AG10803 (cell line): ENCODE results near the gene DAPK1.

Experiments used
- DNase-seq: peaks from one replicate; pipeline ENCODE4 v3.0.0; 2010; ENCODE audit warnings: low read depth
- H3K4me3 ChIP-seq: 2 replicates; pipeline ENCODE4 v1.5.1; 2011; ENCODE audit warnings: mild to moderate bottlenecking, low read length, control low read depth
- CTCF ChIP-seq: conservative IDR thresholded peaks from 2 replicates; pipeline ENCODE4 v1.5.1; 2011; ENCODE audit warnings: mild to moderate bottlenecking, low read length, control low read depth, inconsistent platforms

The DAPK1 gene

GRCh38 chr9:87513161-87513560 is 15.5 kb downstream of the DAPK1 start:
- DNase-seq, result no peak
- no peak overlapping the region for H3K4me3 ChIP-seq
- TF ChIP-seq CTCF, result no peak

DNA sequence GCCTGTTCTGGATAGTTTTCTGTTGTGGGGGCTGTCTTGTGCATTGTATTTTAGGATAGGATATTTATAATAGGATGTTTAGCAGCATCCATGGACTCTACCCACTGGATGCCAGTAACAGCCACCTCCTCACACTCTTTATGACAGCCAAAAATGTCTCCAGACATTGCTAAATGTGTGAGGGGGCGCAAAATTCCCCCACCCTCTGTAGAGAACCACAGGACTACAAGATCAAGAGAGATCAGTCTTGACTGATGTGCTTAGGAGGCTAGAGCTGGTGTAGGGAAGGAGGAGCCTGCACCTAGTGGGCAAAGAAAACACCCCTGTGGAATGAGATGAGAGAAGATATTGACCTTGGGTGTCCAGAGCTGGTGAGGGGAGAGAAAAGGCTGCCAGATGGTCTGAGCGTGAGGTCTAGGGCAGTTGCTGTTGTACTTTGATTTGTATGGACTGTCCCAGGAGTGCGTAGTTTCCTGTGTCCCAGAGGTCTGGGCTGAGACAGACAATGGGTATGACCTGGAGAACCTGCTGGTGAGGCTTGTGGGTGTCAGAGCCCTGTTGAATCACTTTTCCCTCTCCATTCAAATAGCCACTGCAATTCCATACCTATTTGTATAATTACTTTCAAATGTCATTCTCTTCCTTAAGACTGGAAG is 16.3 kb downstream of the DAPK1 start:
- no peak overlapping the region for H3K4me3 ChIP-seq
- no peak for TF ChIP-seq CTCF
- DNase-seq, result no peak

- DNase-seq, result no peak
- no peak for TF ChIP-seq CTCF
- H3K4me3 ChIP-seq, result no peak overlapping the region
Observed at GRCh38 chr9:87515006-87515405, 17.3 kb downstream of the DAPK1 start.

DNA sequence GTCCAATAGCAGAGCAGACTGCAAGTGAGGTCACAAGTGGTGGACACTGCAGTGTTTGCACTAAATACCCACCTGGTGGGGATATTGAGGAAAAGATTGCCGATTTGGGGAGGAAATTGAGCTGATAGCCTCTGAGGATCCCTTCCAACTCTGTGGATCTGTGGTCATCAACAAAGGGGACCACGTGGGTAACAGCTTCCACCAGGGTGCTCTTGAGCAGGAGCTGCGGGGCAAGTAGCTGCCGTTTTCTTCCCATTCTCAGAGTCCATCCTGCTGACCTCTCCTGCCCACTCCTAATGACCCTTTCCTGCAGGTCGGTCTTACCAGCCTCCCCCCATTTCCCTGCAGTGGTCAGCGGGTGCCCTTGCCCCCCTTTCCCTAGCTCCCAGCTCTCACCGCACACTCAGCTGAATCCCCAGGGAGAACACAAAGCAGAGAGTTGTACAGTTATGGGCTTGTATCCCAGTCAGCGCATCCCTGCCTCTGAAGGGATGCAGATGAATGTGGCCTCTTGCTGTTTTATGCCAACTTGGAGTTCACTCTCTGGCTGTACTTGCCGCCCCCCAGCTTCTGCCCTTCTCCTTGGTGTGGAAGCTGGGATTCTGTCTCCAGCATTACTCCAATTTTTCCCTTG is 18.0 kb downstream of the DAPK1 start:
- DNase-seq, result no peak
- no peak overlapping the region for H3K4me3 ChIP-seq
- TF ChIP-seq CTCF, result no peak

- DNase-seq, result no peak
- no peak overlapping the region for H3K4me3 ChIP-seq
- no peak for TF ChIP-seq CTCF
Observed at GRCh38 chr9:87516222-87516925, 18.7 kb downstream of the DAPK1 start.

DNA sequence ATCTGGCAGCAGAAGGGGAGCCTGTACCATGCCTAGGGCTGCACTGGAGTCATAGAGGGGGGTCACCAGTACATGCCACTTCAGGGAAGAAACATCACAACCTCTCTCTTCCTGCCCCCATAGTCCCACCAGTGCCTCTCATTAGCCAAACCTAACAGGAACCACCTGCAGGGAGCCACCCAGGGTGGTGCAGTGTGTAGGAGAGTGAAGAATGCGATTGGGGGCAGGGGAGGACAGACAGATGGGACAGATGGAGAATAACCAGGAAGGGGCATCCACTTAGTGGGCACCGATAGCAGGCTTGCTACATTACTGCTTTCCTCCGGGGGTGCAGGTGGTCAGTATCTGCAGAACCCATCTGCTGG is 19.2 kb downstream of the DAPK1 start:
- TF ChIP-seq CTCF, result no peak
- DNase-seq, result no peak
- H3K4me3 ChIP-seq, result no peak overlapping the region

GRCh38 chr9:87517732-87518131 is 20.1 kb downstream of the DAPK1 start:
- no peak for DNase-seq
- H3K4me3 ChIP-seq, result no peak overlapping the region
- TF ChIP-seq CTCF, result no peak
